GM19395 (cell line): ENCODE results near the gene SELENOV.

Experiments
- ATAC-seq: cut with Tn5 transposase; IDR thresholded peaks from one replicate; pipeline ENCODE4 v1.9.1; 2021; ENCODE audit warnings: mild to moderate bottlenecking, moderate library complexity; ENCODE audit not compliant: unreplicated experiment

The SELENOV gene

GRCh38 chr19:39492225-39492624 is 22.7 kb upstream of the SELENOV start:
- ATAC-seq = no peak

- ATAC-seq = no peak
Measured at GRCh38 chr19:39492788-39493187, 22.2 kb upstream of the SELENOV start.

GRCh38 chr19:39494661-39495060 is 20.3 kb upstream of the SELENOV start:
- ATAC-seq = no peak

- no peak for ATAC-seq
Measured at GRCh38 chr19:39496063-39496462, 18.9 kb upstream of the SELENOV start.

DNA sequence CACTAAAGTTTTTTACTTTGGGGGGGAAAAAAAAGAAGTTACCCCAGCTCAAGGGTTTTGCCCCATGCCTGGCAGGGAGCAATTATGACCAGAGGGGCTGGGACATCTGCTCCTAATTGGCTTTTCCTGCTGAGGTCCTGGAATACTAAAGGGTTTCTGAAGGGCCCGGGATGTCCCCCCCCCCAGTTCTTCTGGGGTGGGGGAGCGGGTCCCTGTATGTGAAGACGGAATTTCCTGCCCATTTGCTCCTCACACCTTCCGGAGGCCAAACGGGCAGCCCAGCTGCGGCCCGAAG is 17.3 kb upstream of the SELENOV start:
- no peak for ATAC-seq

DNA sequence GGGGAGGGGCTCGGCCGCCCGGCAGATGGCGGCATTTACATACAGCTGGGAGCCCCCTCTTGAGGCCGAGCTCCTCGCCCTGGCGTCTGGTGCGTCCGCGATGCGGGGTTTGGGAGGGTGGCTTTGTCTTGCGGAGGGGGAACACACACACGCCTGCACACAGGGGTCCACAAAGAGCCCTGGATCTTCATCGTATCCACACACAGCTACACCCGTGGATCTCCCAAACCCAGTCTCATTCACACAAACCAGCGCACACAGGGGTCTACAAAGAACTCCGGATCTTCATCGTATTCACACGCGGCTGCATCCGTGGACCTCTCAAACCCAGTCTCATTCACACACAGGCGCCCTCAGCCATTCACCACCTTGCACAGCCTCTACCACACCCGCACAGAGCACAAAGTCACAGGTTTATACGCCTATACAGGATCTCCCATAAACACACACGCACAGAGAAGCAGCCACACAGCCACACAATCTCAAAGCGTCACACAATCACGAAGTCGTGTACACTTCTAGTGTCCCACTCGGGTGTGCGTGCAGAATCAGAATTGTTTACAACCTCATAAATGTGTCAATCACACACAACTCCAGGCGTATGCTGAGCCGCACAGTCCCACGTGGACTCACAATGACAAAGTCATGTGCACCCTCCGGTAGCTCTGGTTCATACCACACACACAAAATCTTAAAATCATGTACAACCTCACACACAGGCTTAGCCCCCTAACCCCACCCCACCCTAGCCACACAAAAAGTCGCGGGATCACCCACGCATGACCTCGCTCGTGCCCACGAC is 16.7 kb upstream of the SELENOV start:
- ATAC-seq = no peak

DNA sequence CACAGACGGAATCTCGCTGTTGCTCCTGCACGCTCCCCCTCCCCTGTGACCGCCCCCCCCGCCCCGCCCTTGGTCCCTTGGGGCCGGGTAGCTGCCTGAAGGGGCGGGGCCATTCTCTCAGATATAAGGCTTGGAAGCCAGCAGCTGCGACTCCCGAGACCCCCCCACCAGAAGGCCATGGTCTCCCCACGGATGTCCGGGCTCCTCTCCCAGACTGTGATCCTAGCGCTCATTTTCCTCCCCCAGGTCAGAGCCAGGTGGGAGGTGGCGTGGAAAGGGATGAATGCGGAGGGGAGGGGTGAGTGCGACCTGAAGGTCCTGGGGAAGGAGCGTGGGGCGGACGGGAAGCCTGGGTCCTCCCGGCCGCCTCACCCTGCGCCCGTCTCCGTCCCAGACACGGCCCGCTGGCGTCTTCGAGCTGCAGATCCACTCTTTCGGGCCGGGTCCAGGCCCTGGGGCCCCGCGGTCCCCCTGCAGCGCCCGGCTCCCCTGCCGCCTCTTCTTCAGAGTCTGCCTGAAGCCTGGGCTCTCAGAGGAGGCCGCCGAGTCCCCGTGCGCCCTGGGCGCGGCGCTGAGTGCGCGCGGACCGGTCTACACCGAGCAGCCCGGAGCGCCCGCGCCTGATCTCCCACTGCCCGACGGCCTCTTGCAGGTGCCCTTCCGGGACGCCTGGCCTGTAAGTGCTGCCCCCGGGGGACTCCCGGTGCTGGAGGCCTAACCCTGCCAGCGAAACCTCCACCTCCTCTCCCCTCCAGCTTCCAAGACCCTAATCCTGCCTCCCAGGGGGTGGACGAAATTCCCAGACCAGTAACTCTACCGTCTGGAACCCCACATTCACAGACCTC is 15.9 kb upstream of the SELENOV start, which contains the start of gene DLL3:
TSS of gene DLL3 (plus strand) at position 150 of the 845 bp plus-strand sequence. CDS start at position 178, 28 bp downstream.
- ATAC-seq = no peak

DNA sequence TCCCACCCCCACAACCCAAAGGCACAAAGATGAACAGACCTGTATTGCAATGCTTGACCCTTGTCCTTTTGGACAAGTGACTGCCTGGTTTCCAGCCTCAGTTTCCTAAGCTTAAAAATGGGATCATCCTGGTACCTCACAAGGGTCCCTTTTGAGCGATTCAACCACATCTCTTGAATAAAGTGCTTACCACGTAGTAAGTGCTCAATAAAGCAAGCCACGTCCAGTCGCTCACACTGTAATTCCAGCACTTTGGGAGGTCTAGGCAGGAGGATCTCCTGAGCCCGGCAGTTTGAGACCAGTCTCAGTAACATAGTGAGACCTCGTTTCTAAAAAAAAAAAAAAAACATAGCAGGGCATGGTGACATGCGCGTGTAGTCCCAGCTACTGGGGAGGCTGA is 15.0 kb upstream of the SELENOV start:
- no peak for ATAC-seq

GRCh38 chr19:39500543-39500942 is 14.4 kb upstream of the SELENOV start:
- no peak for ATAC-seq

DNA sequence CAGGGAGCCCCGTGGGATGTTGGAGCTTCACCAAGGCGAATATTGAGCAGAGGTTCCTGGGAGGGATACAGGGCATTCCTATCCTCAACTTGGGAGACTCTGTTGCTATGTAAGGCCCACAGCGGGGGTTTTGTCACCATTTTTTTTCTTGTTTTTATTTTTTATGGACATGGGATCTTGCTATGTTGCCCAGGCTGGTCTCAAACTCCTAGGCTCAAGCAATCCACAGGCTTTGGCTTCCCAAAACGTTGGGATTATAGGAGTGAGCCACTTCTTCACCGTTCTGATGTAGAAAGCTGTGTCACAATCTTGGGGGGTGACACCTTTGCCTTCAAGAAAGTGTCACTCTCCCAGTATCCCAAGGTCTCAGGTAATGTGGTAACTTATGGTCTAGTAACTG is 13.6 kb upstream of the SELENOV start:
- ATAC-seq = no peak

DNA sequence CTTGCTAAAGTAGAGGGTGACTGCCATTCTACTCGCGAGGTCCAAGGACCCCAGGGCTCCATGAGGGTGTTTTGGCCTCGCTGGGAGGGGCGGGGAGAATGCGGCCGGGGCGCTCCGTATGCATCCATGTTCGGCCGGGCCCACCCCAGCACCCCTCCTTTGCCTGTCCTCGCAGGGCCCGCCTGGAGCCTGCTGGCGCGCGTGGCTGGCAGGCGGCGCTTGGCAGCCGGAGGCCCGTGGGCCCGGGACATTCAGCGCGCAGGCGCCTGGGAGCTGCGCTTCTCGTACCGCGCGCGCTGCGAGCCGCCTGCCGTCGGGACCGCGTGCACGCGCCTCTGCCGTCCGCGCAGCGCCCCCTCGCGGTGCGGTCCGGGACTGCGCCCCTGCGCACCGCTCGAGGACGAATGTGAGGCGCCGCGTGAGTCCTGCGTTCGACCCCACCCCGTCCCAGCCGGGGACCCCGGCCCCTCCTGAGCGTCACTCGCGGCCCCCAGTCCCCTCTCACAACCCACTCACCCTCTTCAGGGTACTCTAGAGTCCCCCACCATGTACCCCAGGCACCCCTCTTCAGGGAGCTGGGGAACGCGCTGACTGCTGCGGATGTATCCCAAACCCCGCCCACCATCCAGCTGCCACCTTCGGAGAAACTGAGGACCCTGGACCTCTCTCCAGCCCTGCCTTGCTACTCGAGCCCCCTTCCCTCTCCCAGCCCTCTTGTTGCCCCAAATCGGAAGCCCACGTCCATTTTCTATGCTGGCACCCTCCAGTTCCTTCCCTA is 12.1 kb upstream of the SELENOV start:
- ATAC-seq = no peak

DNA sequence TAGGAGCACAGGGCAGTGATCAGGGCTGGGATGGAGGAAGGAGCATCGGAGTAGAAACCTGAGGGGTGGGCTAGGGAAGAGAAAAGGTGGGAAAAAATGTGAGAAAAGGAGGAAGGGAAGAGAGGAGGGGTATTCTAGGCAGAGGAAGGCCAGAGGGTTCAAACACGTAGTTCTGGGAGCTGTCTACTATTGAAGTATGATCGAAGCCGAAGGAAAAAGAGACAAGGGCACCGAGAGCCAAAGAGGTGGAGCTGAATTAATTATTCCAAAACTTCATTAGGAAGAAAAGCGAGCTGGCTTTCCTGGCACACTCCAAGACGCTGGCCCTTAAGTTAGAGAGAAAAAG is 8.4 kb upstream of the SELENOV start:
- no peak for ATAC-seq

- no peak for ATAC-seq
Measured at GRCh38 chr19:39506944-39507714, 7.8 kb upstream of the SELENOV start.

DNA sequence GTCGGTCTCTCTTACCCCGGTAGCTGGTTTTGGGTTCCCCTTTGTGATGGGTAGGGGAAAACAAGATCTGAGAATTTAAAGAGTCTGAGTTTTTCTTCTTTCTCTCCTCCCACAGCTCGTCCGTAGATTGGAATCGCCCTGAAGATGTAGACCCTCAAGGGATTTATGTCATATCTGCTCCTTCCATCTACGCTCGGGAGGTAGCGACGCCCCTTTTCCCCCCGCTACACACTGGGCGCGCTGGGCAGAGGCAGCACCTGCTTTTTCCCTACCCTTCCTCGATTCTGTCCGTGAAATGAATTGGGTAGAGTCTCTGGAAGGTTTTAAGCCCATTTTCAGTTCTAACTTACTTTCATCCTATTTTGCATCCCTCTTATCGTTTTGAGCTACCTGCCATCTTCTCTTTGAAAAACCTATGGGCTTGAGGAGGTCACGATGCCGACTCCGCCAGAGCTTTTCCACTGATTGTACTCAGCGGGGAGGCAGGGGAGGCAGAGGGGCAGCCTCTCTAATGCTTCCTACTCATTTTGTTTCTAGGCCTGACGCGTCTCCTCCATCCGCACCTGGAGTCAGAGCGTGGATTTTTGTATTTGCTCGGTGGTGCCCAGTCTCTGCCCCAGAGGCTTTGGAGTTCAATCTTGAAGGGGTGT is 7.1 kb upstream of the SELENOV start:
- ATAC-seq = no peak

GRCh38 chr19:39508629-39509028 is 6.3 kb upstream of the SELENOV start:
- no peak for ATAC-seq

DNA sequence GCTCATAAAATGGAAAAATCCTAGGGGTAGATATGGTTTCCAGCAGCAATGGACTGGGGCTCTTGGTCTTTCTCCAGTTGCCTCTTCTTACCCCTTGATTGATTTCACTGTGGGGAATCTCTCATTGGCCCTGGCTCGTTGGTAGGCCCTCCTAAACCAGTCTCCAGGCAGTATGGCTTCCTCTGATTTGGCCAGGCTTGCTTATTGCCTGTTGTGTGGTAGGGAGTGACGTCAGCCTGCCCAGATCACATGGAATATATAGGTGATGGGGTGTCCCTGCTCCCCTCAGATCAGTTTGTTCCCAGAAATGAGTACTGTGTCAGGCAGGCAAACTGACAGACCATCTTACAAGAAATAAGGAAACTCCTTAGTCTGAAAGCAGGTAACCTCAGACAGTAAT is 5.7 kb upstream of the SELENOV start:
- no peak for ATAC-seq

GRCh38 chr19:39512988-39513387 is 2.0 kb upstream of the SELENOV start:
- no peak for ATAC-seq

GRCh38 chr19:39515551-39516191 is 732 bp downstream of the SELENOV start:
- ATAC-seq = no peak

- no peak for ATAC-seq
Measured at GRCh38 chr19:39516270-39516669, 1.3 kb downstream of the SELENOV start.

DNA sequence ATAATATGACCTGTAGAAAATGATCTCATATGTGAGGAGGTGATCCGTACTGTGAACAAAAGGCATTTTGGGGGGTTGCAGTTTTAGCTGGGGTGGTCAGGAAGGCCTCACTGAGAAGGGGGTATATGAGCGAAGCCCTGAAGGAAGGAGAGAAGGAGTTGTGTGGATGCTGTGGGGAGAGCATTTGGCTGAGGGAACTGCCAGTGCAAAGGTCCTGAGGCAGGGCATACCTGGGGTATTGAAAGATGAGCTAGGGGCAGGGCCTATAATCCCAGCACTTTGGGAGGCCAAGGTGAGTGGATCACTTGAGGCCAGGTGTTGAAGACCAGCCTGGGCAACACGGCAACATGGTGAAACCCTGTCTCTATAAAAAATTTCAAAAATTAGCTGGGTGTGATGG is 2.5 kb downstream of the SELENOV start:
- no peak for ATAC-seq
